Loucy (cell line): Measurements from ENCODE around the gene HSFX4.
"Not testable (repeated sequence)": the region's sequence is repeated elsewhere in the genome, so short reads cannot be mapped to it uniquely, and the experiment has no call there.

ENCODE experiments used
- EZH2phosphoT487 ChIP-seq: fragments of 200-600 bp; IDR thresholded peaks from 2 replicates; pipeline ENCODE4 v1.6.1; 2018; ENCODE audit warnings: antibody characterized with exemption, mild to moderate bottlenecking, moderate library complexity, borderline replicate concordance
- TF ChIP-seq, protein P1 (sequence below): fragments of 200-600 bp; sonication (generic); conservative IDR thresholded peaks from 2 replicates; pipeline ENCODE4 v1.5.1; 2014; ENCODE audit warnings: mild to moderate bottlenecking, antibody characterized with exemption, low read length

- TF ChIP-seq, protein P1, sequence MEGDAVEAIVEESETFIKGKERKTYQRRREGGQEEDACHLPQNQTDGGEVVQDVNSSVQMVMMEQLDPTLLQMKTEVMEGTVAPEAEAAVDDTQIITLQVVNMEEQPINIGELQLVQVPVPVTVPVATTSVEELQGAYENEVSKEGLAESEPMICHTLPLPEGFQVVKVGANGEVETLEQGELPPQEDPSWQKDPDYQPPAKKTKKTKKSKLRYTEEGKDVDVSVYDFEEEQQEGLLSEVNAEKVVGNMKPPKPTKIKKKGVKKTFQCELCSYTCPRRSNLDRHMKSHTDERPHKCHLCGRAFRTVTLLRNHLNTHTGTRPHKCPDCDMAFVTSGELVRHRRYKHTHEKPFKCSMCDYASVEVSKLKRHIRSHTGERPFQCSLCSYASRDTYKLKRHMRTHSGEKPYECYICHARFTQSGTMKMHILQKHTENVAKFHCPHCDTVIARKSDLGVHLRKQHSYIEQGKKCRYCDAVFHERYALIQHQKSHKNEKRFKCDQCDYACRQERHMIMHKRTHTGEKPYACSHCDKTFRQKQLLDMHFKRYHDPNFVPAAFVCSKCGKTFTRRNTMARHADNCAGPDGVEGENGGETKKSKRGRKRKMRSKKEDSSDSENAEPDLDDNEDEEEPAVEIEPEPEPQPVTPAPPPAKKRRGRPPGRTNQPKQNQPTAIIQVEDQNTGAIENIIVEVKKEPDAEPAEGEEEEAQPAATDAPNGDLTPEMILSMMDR, result not testable (repeated sequence)
- TF ChIP-seq EZH2phosphoT487, result not testable (repeated sequence)
Observed at GRCh38 chrX:149927245-149927963, 2.0 kb upstream of the HSFX4 start.
